ENCODE measurements around the gene ARL8B. TPM values are rescaled to one million over a fixed set of nuclear protein-coding genes. Genes with fewer than 3 reads are reported as not detected.
"Not testable (repeated sequence)": the region's sequence is repeated elsewhere in the genome, so short reads cannot be mapped to it uniquely, and the experiment has no call there.

ARL8B gene
- total RNA-seq, 1 donor = 106 TPM

GRCh38 chr3:5147152-5147551, 25.1 kb downstream of the ARL8B start:
- not testable (repeated sequence) for H3K27me3 ChIP-seq (ENCODE audit: insufficient read depth, low read length); H3K9me3 ChIP-seq (ENCODE audit: low read depth, low read length); H3K4me3 ChIP-seq (ENCODE audit: low read length)
- peaks cover 48% of the 10 kb centered on the region for H3K4me1 ChIP-seq (ENCODE audit: insufficient read depth, low read length)

- Histone ChIP-seq H3K4me1 (ENCODE audit: insufficient read depth, low read length) (peaks cover 31% of the 10 kb centered on the region), H3K9me3 (ENCODE audit: low read depth, low read length) (no peaks in the 10 kb centered on the region), H3K27me3 (ENCODE audit: insufficient read depth, low read length) (no peaks in the 10 kb centered on the region), H3K4me3 (ENCODE audit: low read length) (no peak overlapping the region)
These were observed 27.3 kb downstream of the ARL8B start for GRCh38 chr3:5149306-5149880.

GRCh38 chr3:5151586-5151985, 29.5 kb downstream of the ARL8B start:
- Histone ChIP-seq H3K9me3 (ENCODE audit: low read depth, low read length) (no peaks in the 10 kb centered on the region), H3K27me3 (ENCODE audit: insufficient read depth, low read length) (no peaks in the 10 kb centered on the region), H3K4me3 (ENCODE audit: low read length) (no peak overlapping the region), H3K4me1 (ENCODE audit: insufficient read depth, low read length) (peaks cover 29% of the 10 kb centered on the region)

- Histone ChIP-seq H3K9me3 (ENCODE audit: low read depth, low read length) (no peaks in the 10 kb centered on the region), H3K4me1 (ENCODE audit: insufficient read depth, low read length) (peaks cover 35% of the 10 kb centered on the region), H3K4me3 (ENCODE audit: low read length) (no peak overlapping the region), H3K27me3 (ENCODE audit: insufficient read depth, low read length) (no peaks in the 10 kb centered on the region)
These were observed 31.0 kb downstream of the ARL8B start for GRCh38 chr3:5153074-5153473.

- Histone ChIP-seq H3K9me3 (ENCODE audit: low read depth, low read length) (no peaks in the 10 kb centered on the region), H3K4me3 (ENCODE audit: low read length) (no peak overlapping the region), H3K27me3 (ENCODE audit: insufficient read depth, low read length) (no peaks in the 10 kb centered on the region), H3K4me1 (ENCODE audit: insufficient read depth, low read length) (peaks cover 23% of the 10 kb centered on the region)
These were observed 33.1 kb downstream of the ARL8B start for GRCh38 chr3:5155241-5155640.

- H3K4me1 ChIP-seq (ENCODE audit: insufficient read depth, low read length) = peaks cover 41% of the 10 kb centered on the region
- H3K9me3 ChIP-seq (ENCODE audit: low read depth, low read length) = no peaks in the 10 kb centered on the region
- H3K27me3 ChIP-seq (ENCODE audit: insufficient read depth, low read length) = no peaks in the 10 kb centered on the region
- H3K4me3 ChIP-seq (ENCODE audit: low read length) = no peak overlapping the region
These were observed 38.2 kb downstream of the ARL8B start for GRCh38 chr3:5160321-5160720.

GRCh38 chr3:5160940-5161858, 39.1 kb downstream of the ARL8B start:
- Histone ChIP-seq H3K27me3 (ENCODE audit: insufficient read depth, low read length) (no peaks in the 10 kb centered on the region), H3K4me1 (ENCODE audit: insufficient read depth, low read length) (peaks cover 37% of the 10 kb centered on the region), H3K4me3 (ENCODE audit: low read length) (no peak overlapping the region)

GRCh38 chr3:5162102-5162501, 40.0 kb downstream of the ARL8B start:
- no peaks in the 10 kb centered on the region for H3K27me3 ChIP-seq (ENCODE audit: insufficient read depth, low read length)
- H3K4me1 ChIP-seq (ENCODE audit: insufficient read depth, low read length) = peaks cover 37% of the 10 kb centered on the region
- no peak overlapping the region for H3K4me3 ChIP-seq (ENCODE audit: low read length)
- H3K9me3 ChIP-seq (ENCODE audit: low read depth, low read length) = no peaks in the 10 kb centered on the region

More at GRCh38 chr3:5160940-5161858, 39.1 kb downstream of the ARL8B start:
- H3K9me3 ChIP-seq (ENCODE audit: low read depth, low read length) = no peaks in the 10 kb centered on the region

GRCh38 chr3:5165698-5166097, 43.6 kb downstream of the ARL8B start:
- Histone ChIP-seq H3K27me3 (ENCODE audit: insufficient read depth, low read length) (no peaks in the 10 kb centered on the region), H3K9me3 (ENCODE audit: low read depth, low read length) (no peaks in the 10 kb centered on the region), H3K4me1 (ENCODE audit: insufficient read depth, low read length) (peaks cover 40% of the 10 kb centered on the region), H3K4me3 (ENCODE audit: low read length) (no peak overlapping the region)

- no peaks in the 10 kb centered on the region for H3K9me3 ChIP-seq (ENCODE audit: low read depth, low read length)
- H3K4me1 ChIP-seq (ENCODE audit: insufficient read depth, low read length) = peaks cover 32% of the 10 kb centered on the region
- H3K4me3 ChIP-seq (ENCODE audit: low read length) = no peak overlapping the region
- no peaks in the 10 kb centered on the region for H3K27me3 ChIP-seq (ENCODE audit: insufficient read depth, low read length)
These were observed 44.8 kb downstream of the ARL8B start for GRCh38 chr3:5166846-5167245.

- Histone ChIP-seq H3K4me3 (ENCODE audit: low read length) (no peak overlapping the region), H3K27me3 (ENCODE audit: insufficient read depth, low read length) (no peaks in the 10 kb centered on the region), H3K4me1 (ENCODE audit: insufficient read depth, low read length) (peaks cover 23% of the 10 kb centered on the region), H3K9me3 (ENCODE audit: low read depth, low read length) (no peaks in the 10 kb centered on the region)
These were observed 46.0 kb downstream of the ARL8B start for GRCh38 chr3:5168110-5168509.

GRCh38 chr3:5169807-5170206, 47.7 kb downstream of the ARL8B start:
- peaks cover 23% of the 10 kb centered on the region for H3K4me1 ChIP-seq (ENCODE audit: insufficient read depth, low read length)
- no peak overlapping the region for H3K4me3 ChIP-seq (ENCODE audit: low read length)
- H3K27me3 ChIP-seq (ENCODE audit: insufficient read depth, low read length) = no peaks in the 10 kb centered on the region
- H3K9me3 ChIP-seq (ENCODE audit: low read depth, low read length) = no peaks in the 10 kb centered on the region

GRCh38 chr3:5170975-5171374, 48.9 kb downstream of the ARL8B start:
- no peak overlapping the region for H3K4me3 ChIP-seq (ENCODE audit: low read length)
- no peaks in the 10 kb centered on the region for H3K27me3 ChIP-seq (ENCODE audit: insufficient read depth, low read length)
- no peaks in the 10 kb centered on the region for H3K9me3 ChIP-seq (ENCODE audit: low read depth, low read length)
- H3K4me1 ChIP-seq (ENCODE audit: insufficient read depth, low read length) = peaks cover 23% of the 10 kb centered on the region

- Histone ChIP-seq H3K4me1 (ENCODE audit: insufficient read depth, low read length) (peaks cover 13% of the 10 kb centered on the region), H3K9me3 (ENCODE audit: low read depth, low read length) (no peaks in the 10 kb centered on the region), H3K27me3 (ENCODE audit: insufficient read depth, low read length) (no peaks in the 10 kb centered on the region), H3K4me3 (ENCODE audit: low read length) (no peak overlapping the region)
These were observed 49.9 kb downstream of the ARL8B start for GRCh38 chr3:5172018-5172417.

- H3K4me1 ChIP-seq (ENCODE audit: insufficient read depth, low read length) = peaks cover 21% of the 10 kb centered on the region
- H3K27me3 ChIP-seq (ENCODE audit: insufficient read depth, low read length) = not testable (repeated sequence)
These were observed 56.9 kb downstream of the ARL8B start for GRCh38 chr3:5179036-5179435.

More at GRCh38 chr3:5179036-5179435, 56.9 kb downstream of the ARL8B start:
- H3K4me3 ChIP-seq (ENCODE audit: low read length); H3K9me3 ChIP-seq (ENCODE audit: low read depth, low read length): not testable (repeated sequence)

All from mononuclear cell (primary cell).